WTC11 (cell line): ENCODE results near the gene RABGEF1. TPM values are rescaled to one million over a fixed set of nuclear protein-coding genes. Genes with fewer than 3 reads are reported as not detected.

Experiments
- ATAC-seq: fragments of 200-7000 bp; cut with Tn5 transposase; 2 replicates; pipeline ENCODE4 v1.10.0; 2021; ENCODE audit warnings: mild to moderate bottlenecking, moderate library complexity
- CTCF ChIA-PET: fragments of 300-600 bp; sonication (Branson Sonifier 250); formaldehyde crosslinking; loops from one replicate; lab custom pipeline; 2021; ENCODE audit warnings: antibody characterized with exemption; lab: Charles Lee
- POLR2A ChIA-PET: fragments of 350-600 bp; sonication (Branson Sonifier 250); formaldehyde crosslinking; loops from one replicate; lab custom pipeline; 2021; ENCODE audit warnings: antibody characterized with exemption; lab: Charles Lee
- DNase-seq: peaks from one replicate; pipeline ENCODE4 v3.0.0; 2021; ENCODE audit warnings: low spot score
- H3K27ac Mint-ChIP-seq: 2 replicates; pipeline ENCODE4 v1.8.0; 2021; ENCODE audit warnings: mixed read lengths
- H3K27me3 Mint-ChIP-seq: 2 replicates; pipeline ENCODE4 v1.8.0; 2021; ENCODE audit warnings: low read depth, mild to moderate bottlenecking, moderate library complexity, mixed read lengths
- H3K36me3 Mint-ChIP-seq: 2 replicates; pipeline ENCODE4 v1.8.0; 2021; ENCODE audit warnings: mixed read lengths
- H3K4me1 Mint-ChIP-seq: 2 replicates; pipeline ENCODE4 v1.8.0; 2022; ENCODE audit warnings: mixed read lengths
- H3K4me3 Mint-ChIP-seq: 2 replicates; pipeline ENCODE4 v1.8.0; 2021; ENCODE audit warnings: mild to moderate bottlenecking, moderate library complexity, mixed read lengths
- H3K9me3 Mint-ChIP-seq: 2 replicates; pipeline ENCODE4 v1.8.0; 2021; ENCODE audit warnings: mixed read lengths
- GRHL2 ChIP-seq: fragments of 250-450 bp; sonication (Bioruptor Pico); IDR thresholded peaks from 2 replicates; pipeline ENCODE4 v1.8.0; 2022; ENCODE audit warnings: mild to moderate bottlenecking, moderate library complexity; ENCODE audit not compliant: insufficient replicate concordance, severe bottlenecking
- IRF2 ChIP-seq: sonication (generic); formaldehyde crosslinking; IDR thresholded peaks from 2 replicates; pipeline ENCODE4 v1.8.0; 2022; ENCODE audit warnings: low read depth, missing genetic modification reagents, borderline replicate concordance
- JUN ChIP-seq: sonication (generic); formaldehyde crosslinking; IDR thresholded peaks from 2 replicates; pipeline ENCODE4 v1.8.0; 2023; ENCODE audit warnings: mild to moderate bottlenecking, missing genetic modification reagents
- MXD4 ChIP-seq: fragments of 250-450 bp; sonication (Bioruptor Pico); IDR thresholded peaks from 2 replicates; pipeline ENCODE4 v1.8.0; 2021; ENCODE audit warnings: mild to moderate bottlenecking, moderate library complexity, borderline replicate concordance
- MYBL2 ChIP-seq: sonication (generic); formaldehyde crosslinking; IDR thresholded peaks from 2 replicates; pipeline ENCODE4 v1.8.1; 2023; ENCODE audit warnings: mild to moderate bottlenecking, moderate library complexity, missing genetic modification reagents
- NFATC4 ChIP-seq: fragments of 250-450 bp; sonication (Bioruptor Pico); IDR thresholded peaks from 2 replicates; pipeline ENCODE4 v1.9.0; 2021; ENCODE audit warnings: mild to moderate bottlenecking
- NR1H2 ChIP-seq: sonication (generic); formaldehyde crosslinking; IDR thresholded peaks from 2 replicates; pipeline ENCODE4 v1.9.0; 2021; ENCODE audit warnings: mild to moderate bottlenecking, moderate library complexity, missing genetic modification reagents
- NR2C2 ChIP-seq: sonication (generic); formaldehyde crosslinking; IDR thresholded peaks from 2 replicates; pipeline ENCODE4 v1.8.0; 2022; ENCODE audit warnings: mild to moderate bottlenecking, missing genetic modification reagents
- SOX15 ChIP-seq: fragments of 250-450 bp; sonication (Bioruptor Pico); IDR thresholded peaks from 2 replicates; pipeline ENCODE4 v1.9.0; 2021; ENCODE audit warnings: mild to moderate bottlenecking
- TCF7 ChIP-seq: sonication (generic); formaldehyde crosslinking; IDR thresholded peaks from 2 replicates; pipeline ENCODE4 v1.8.0; 2022; ENCODE audit warnings: mild to moderate bottlenecking, low read depth, missing genetic modification reagents, moderate library complexity
- TEAD1 ChIP-seq: sonication (generic); formaldehyde crosslinking; IDR thresholded peaks from 2 replicates; pipeline ENCODE4 v1.8.0; 2022; ENCODE audit warnings: mild to moderate bottlenecking, missing genetic modification reagents
- TEAD4 ChIP-seq: sonication (generic); formaldehyde crosslinking; IDR thresholded peaks from 2 replicates; pipeline ENCODE4 v1.8.0; 2022; ENCODE audit warnings: mild to moderate bottlenecking, missing genetic modification reagents
- ZNF219 ChIP-seq: sonication (generic); formaldehyde crosslinking; IDR thresholded peaks from 2 replicates; pipeline ENCODE4 v1.8.0; 2023; ENCODE audit warnings: missing genetic modification reagents, mild to moderate bottlenecking, borderline replicate concordance
- ZNF671 ChIP-seq: fragments of 250-450 bp; sonication (Bioruptor Pico); IDR thresholded peaks from 2 replicates; pipeline ENCODE4 v1.8.0; 2021; ENCODE audit warnings: mild to moderate bottlenecking
- total RNA-seq: library from RNA; stranded (reverse); gene quantifications from 3 replicates; pipeline ENCODE4 v1.2.3, GENCODE V29; 2021
- TF ChIP-seq, protein P1 (sequence below): sonication (generic); formaldehyde crosslinking; IDR thresholded peaks from 2 replicates; pipeline ENCODE4 v1.8.1; 2023; ENCODE audit warnings: mild to moderate bottlenecking, missing genetic modification reagents, moderate library complexity
- TF ChIP-seq, protein P2 (sequence below): sonication (generic); formaldehyde crosslinking; conservative IDR thresholded peaks from 2 replicates; pipeline ENCODE4 v1.8.1; 2023; ENCODE audit warnings: mild to moderate bottlenecking, low read depth, missing genetic modification reagents, moderate library complexity
- TF ChIP-seq, protein P3 (sequence below): fragments of 250-450 bp; sonication (Bioruptor Pico); IDR thresholded peaks from 2 replicates; pipeline ENCODE4 v1.8.0; 2021; ENCODE audit warnings: mild to moderate bottlenecking
- TF ChIP-seq, protein P4 (sequence below): sonication (generic); formaldehyde crosslinking; IDR thresholded peaks from 2 replicates; pipeline ENCODE4 v1.8.1; 2022; ENCODE audit warnings: mild to moderate bottlenecking, missing genetic modification reagents, moderate library complexity, borderline replicate concordance
- TF ChIP-seq, protein P5 (sequence below): sonication (generic); formaldehyde crosslinking; IDR thresholded peaks from 2 replicates; pipeline ENCODE4 v1.8.0; 2022; ENCODE audit warnings: mild to moderate bottlenecking, missing genetic modification reagents

Gene RABGEF1
- total RNA-seq, 1 experiment from 2014 or later = 18.1 TPM

DNA sequence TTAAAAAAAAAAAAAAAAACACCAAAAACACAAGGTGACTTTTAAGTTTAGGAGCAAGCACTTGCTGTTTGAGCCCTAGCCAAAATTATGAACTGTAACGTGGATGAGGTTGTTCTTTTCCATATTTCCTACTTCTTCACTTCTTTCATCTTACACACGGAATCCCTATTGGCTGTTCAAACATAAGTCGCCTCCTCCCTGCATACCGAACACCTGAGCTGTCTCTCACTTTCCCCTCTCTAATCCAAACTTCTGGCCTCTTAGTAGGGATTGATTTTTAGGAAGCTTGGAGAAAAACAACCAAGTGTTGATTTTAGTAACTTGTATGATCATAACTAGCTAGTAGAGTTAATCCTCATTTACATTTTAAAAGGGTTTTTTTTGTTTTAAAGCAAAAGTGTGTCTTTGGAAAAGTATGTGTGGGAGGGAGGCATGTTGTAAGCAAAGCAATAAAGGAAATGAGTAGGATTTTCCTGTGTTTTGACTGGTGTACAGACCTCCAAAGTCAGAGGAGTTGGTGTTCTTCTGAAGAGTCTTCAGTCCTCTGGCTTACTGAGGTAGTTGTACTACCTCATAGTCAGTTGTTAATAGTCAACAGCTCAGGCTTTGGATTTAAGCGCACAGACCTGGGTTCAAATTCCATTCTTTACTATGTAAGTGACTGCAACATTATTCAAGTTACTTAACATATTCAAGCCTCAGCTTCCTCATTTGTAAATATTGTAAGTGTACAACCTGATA is 39.3 kb downstream of the RABGEF1 start:
- no peak for DNase-seq
- Mint-ChIP-seq H3K9me3 (no peaks in the 10 kb centered on the region), H3K36me3 (peaks cover 45% of the 10 kb centered on the region), H3K4me1 (no peaks in the 10 kb centered on the region), H3K27ac (peak overlapping the region; percentile 81), H3K4me3 (no peak overlapping the region), H3K27me3 (no peaks in the 10 kb centered on the region)
- ATAC-seq = no peak
- TF ChIP-seq ZNF219 = no peak
- TF ChIP-seq, protein P1, sequence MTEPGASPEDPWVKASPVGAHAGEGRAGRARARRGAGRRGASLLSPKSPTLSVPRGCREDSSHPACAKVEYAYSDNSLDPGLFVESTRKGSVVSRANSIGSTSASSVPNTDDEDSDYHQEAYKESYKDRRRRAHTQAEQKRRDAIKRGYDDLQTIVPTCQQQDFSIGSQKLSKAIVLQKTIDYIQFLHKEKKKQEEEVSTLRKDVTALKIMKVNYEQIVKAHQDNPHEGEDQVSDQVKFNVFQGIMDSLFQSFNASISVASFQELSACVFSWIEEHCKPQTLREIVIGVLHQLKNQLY = no peak
- CTCF ChIA-PET = no interaction called here
- POLR2A ChIA-PET = no interaction called here

- ChIA-PET CTCF (no interaction called here), POLR2A (no interaction called here)
- no peak for ATAC-seq
- Mint-ChIP-seq H3K4me3 (no peak overlapping the region), H3K9me3 (no peaks in the 10 kb centered on the region), H3K36me3 (peaks cover 48% of the 10 kb centered on the region)
- TF ChIP-seq NFATC4 (CRISPR knock-in tag) (no peak), NR2C2 (CRISPR knock-in tag) (no peak), TEAD4 (no peak), MYBL2 (CRISPR knock-in tag) (no peak), GRHL2 (CRISPR knock-in tag) (no peak), TEAD1 (no peak), NR1H2 (no peak), IRF2 (no peak), JUN (CRISPR knock-in tag) (no peak), ZNF671 (CRISPR knock-in tag) (no peak), MXD4 (CRISPR knock-in tag) (no peak), SOX15 (CRISPR knock-in tag) (no peak), TCF7 (CRISPR knock-in tag) (no peak)
- TF ChIP-seq, protein P2, sequence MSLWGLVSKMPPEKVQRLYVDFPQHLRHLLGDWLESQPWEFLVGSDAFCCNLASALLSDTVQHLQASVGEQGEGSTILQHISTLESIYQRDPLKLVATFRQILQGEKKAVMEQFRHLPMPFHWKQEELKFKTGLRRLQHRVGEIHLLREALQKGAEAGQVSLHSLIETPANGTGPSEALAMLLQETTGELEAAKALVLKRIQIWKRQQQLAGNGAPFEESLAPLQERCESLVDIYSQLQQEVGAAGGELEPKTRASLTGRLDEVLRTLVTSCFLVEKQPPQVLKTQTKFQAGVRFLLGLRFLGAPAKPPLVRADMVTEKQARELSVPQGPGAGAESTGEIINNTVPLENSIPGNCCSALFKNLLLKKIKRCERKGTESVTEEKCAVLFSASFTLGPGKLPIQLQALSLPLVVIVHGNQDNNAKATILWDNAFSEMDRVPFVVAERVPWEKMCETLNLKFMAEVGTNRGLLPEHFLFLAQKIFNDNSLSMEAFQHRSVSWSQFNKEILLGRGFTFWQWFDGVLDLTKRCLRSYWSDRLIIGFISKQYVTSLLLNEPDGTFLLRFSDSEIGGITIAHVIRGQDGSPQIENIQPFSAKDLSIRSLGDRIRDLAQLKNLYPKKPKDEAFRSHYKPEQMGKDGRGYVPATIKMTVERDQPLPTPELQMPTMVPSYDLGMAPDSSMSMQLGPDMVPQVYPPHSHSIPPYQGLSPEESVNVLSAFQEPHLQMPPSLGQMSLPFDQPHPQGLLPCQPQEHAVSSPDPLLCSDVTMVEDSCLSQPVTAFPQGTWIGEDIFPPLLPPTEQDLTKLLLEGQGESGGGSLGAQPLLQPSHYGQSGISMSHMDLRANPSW (CRISPR knock-in tag) = no peak
- TF ChIP-seq, protein P3, sequence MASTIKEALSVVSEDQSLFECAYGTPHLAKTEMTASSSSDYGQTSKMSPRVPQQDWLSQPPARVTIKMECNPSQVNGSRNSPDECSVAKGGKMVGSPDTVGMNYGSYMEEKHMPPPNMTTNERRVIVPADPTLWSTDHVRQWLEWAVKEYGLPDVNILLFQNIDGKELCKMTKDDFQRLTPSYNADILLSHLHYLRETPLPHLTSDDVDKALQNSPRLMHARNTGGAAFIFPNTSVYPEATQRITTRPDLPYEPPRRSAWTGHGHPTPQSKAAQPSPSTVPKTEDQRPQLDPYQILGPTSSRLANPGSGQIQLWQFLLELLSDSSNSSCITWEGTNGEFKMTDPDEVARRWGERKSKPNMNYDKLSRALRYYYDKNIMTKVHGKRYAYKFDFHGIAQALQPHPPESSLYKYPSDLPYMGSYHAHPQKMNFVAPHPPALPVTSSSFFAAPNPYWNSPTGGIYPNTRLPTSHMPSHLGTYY (CRISPR knock-in tag) = no peak
- TF ChIP-seq, protein P1 = no peak
- TF ChIP-seq, protein P4, sequence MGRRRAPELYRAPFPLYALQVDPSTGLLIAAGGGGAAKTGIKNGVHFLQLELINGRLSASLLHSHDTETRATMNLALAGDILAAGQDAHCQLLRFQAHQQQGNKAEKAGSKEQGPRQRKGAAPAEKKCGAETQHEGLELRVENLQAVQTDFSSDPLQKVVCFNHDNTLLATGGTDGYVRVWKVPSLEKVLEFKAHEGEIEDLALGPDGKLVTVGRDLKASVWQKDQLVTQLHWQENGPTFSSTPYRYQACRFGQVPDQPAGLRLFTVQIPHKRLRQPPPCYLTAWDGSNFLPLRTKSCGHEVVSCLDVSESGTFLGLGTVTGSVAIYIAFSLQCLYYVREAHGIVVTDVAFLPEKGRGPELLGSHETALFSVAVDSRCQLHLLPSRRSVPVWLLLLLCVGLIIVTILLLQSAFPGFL (CRISPR knock-in tag) = no peak
- TF ChIP-seq, protein P5, sequence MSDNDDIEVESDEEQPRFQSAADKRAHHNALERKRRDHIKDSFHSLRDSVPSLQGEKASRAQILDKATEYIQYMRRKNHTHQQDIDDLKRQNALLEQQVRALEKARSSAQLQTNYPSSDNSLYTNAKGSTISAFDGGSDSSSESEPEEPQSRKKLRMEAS = no peak
- TF ChIP-seq, all 79 proteins: peak for 0
- H3K27me3 Mint-ChIP-seq = no peaks in the 10 kb centered on the region
- DNase-seq = no peak
- H3K27ac Mint-ChIP-seq = peak overlapping the region; percentile 64; the same call in 1 of the 2 replicates
- no peaks in the 10 kb centered on the region for H3K4me1 Mint-ChIP-seq
Measured at GRCh38 chr7:66781408-66782090, 41.0 kb downstream of the RABGEF1 start.
